LNCaP clone FGC (cell line): ENCODE results near the gene SUMO3.

ENCODE experiments used
- DNase-seq: peaks from one replicate; pipeline ENCODE4 v3.0.0-alpha.2; 2011; ENCODE audit warnings: low read depth
- H3K4me3 ChIP-seq: 2 replicates; pipeline ENCODE4 v1.5.1; 2011; ENCODE audit warnings: mild to moderate bottlenecking, low read depth, low read length, control low read depth
- TF ChIP-seq, protein P1 (sequence below): IDR thresholded peaks from 2 replicates; pipeline ENCODE4 v1.5.1; 2012; ENCODE audit warnings: mild to moderate bottlenecking; ENCODE audit not compliant: control insufficient read depth, insufficient read depth; ENCODE audit errors: extremely low read depth

The SUMO3 gene

DNA sequence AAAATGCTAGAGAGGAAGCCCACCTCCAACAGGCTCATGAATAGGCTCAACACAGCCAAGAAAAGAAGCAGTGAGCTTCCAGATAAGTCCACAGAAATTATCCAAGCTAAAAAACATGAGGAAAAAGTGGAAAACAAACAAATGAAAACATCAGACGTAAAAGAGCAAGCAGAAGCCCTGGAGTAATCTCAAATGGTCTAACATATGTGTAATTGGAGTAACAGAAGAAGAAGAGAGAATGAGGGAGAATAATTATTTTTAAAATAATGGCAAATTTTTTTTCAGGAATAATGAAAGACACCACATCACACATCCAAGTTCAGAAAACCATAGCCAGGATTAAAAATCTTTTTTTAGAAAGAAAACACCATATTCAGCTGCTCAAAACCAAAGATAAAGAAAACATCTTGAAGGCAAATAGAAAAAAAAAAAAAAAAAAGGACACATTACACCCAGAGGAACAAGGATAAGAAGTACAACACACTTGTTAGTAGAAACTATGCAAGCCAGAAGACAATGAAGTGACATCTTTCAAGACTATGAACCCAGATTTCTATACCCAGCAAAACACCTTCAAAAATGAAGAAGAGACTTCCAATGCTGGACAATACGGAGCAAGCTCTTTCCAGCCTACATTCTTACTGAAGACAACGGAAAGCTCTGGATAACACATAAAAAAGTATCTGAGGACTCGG is 10.6 kb upstream of the SUMO3 start:
- TF ChIP-seq, protein P1, sequence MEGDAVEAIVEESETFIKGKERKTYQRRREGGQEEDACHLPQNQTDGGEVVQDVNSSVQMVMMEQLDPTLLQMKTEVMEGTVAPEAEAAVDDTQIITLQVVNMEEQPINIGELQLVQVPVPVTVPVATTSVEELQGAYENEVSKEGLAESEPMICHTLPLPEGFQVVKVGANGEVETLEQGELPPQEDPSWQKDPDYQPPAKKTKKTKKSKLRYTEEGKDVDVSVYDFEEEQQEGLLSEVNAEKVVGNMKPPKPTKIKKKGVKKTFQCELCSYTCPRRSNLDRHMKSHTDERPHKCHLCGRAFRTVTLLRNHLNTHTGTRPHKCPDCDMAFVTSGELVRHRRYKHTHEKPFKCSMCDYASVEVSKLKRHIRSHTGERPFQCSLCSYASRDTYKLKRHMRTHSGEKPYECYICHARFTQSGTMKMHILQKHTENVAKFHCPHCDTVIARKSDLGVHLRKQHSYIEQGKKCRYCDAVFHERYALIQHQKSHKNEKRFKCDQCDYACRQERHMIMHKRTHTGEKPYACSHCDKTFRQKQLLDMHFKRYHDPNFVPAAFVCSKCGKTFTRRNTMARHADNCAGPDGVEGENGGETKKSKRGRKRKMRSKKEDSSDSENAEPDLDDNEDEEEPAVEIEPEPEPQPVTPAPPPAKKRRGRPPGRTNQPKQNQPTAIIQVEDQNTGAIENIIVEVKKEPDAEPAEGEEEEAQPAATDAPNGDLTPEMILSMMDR, result no peak
- no peak overlapping the region for H3K4me3 ChIP-seq
- DNase-seq, result no peak

DNA sequence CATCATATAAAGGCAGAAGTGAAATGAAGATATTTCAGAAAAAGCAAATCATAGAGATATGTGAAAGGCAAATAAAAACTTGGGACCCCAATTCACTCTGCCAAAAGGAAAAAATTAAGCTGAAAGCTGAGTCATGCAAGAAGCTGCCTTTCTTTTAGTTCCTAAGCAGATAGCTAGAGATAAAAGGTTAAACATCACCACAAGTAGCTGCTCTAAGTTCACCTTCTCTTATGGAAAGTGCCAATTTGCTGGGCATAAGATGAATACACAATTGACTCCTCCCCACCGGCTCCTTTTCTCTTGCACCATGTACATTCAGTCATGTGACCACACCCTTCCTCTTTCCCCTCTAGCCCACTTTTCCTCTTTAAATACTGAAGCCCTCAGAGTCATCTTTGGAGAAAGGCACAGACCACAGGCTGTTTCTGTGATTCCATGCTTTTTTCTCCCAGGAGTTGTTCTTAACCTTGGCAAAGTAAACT is 5.4 kb upstream of the SUMO3 start:
- H3K4me3 ChIP-seq, result no peak overlapping the region
- no peak for DNase-seq
- TF ChIP-seq, protein P1, result no peak

DNA sequence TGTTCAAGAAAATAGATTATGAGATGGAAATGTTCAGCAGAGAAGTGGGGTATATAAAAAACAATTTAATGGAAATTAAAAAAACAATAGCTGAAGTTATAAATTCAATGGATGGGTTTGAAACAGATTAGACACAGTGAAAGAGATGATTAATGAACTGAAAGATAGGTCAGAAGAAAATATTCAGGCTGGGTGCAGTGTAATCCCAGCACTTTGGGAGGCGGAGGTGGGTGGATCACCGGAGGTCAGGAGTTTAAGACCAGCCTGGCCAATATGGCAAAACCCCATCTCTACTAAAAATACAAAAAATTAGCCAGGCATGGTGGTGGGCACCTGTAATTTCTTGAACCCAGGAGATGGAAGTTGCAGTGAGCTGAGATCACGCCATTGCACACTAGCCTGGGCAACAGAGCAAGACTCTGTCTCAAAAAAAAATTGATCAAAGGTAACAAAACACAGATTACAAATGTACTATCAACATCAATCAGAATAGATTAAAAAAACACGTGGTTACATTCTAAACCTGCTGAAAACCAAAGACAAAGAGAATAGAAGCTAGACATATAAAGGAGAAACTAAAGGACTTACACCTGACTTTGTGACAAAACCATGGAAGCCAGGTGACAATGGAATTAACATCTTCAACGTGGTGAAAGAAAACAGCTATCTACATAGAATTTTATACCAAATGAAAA is 4.8 kb upstream of the SUMO3 start:
- no peak overlapping the region for H3K4me3 ChIP-seq
- DNase-seq, result no peak
- TF ChIP-seq, protein P1, result no peak

DNA sequence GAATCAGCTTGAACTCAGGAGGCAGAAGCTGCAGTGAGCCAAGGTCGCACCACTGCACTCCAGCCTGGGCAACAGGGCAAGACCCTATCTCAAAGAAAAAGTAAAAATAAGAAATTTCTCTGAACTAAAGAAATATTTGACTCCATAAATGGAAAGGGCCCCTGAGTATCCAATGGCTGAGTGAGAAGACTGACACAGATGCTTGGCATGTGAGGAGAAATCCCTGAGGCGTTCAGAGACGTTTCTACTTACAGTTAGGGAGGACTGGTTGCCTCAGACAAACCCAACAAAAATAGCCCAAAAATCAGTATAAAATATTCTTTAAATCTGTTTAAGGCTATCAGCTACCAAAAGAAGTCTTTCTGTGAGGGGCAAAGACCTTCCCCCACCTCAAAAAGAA is 3.0 kb upstream of the SUMO3 start:
- H3K4me3 ChIP-seq, result no peak overlapping the region
- TF ChIP-seq, protein P1, result no peak
- DNase-seq, result no peak

GRCh38 chr21:44819283-44820243 is 1.7 kb upstream of the SUMO3 start:
- no peak for DNase-seq
- TF ChIP-seq, protein P1, result no peak
- no peak overlapping the region for H3K4me3 ChIP-seq

GRCh38 chr21:44818640-44819011 is 764 bp upstream of the SUMO3 start:
- TF ChIP-seq, protein P1, result no peak
- peak overlapping the region; percentile 66 for H3K4me3 ChIP-seq
- no peak for DNase-seq
